ENCODE results near the gene POU2F3.

- TF ChIP-seq CTCF (IDR thresholded peaks at IDR 0.05) (no peak), POLR2A (IDR thresholded peaks at IDR 0.05) (no peak), POLR2AphosphoS5 (IDR thresholded peaks at IDR 0.05) (no peak)
These were observed 53.3 kb downstream of the POU2F3 start for GRCh38 chr11:120293038-120293800.

Data from stomach (tissue), 4 donors.